Keratinocyte (primary cell): ENCODE measurements around the gene LRRC43. TPM values are rescaled to one million over a fixed set of nuclear protein-coding genes. Genes with fewer than 3 reads are reported as not detected.
A peak's percentile ranks its signal among the peaks of the same experiment; 100 is the strongest.

Experiments
- DNase-seq: peaks from one replicate; pipeline ENCODE4 v3.0.0-alpha.2; 2011; ENCODE audit warnings: low read depth, missing footprints, low spot score
- FAIRE-seq: peaks from 2 replicates; lab custom pipeline; 2011; peaks lifted over from hg19 to GRCh38; lab: Jason Lieb, UNC
- H2AFZ ChIP-seq: 2 replicates; pipeline ENCODE4 v1.6.0; 2012; ENCODE audit warnings: low read length, control low read depth, inconsistent platforms; ENCODE audit not compliant: control insufficient read depth
- H3K27ac ChIP-seq: 2 replicates; pipeline ENCODE4 v1.5.1; 2011; ENCODE audit warnings: low read length; ENCODE audit not compliant: control insufficient read depth, insufficient read depth
- H3K27me3 ChIP-seq: 3 replicates; pipeline ENCODE4 v1.6.0; 2011; ENCODE audit warnings: low read length; ENCODE audit not compliant: control insufficient read depth, insufficient read depth; ENCODE audit errors: extremely low read depth
- H3K36me3 ChIP-seq, 2 experiments: 2 replicates in 1 of 2; 3 replicates in 1 of 2; pipeline ENCODE4 v1.5.1; 2011; ENCODE audit warnings: low read length in 2 of 2, mild to moderate bottlenecking in 1 of 2; ENCODE audit not compliant: control insufficient read depth in 2 of 2, insufficient read depth in 2 of 2; ENCODE audit errors: extremely low read depth in 1 of 2
- H3K4me1 ChIP-seq: 3 replicates; pipeline ENCODE4 v1.5.1; 2011; ENCODE audit warnings: low read length; ENCODE audit not compliant: control insufficient read depth, insufficient read depth; ENCODE audit errors: extremely low read depth
- H3K4me2 ChIP-seq: 3 replicates; pipeline ENCODE4 v1.6.0; 2011; ENCODE audit warnings: low read depth, low read length; ENCODE audit not compliant: control insufficient read depth, insufficient read depth; ENCODE audit errors: extremely low read depth
- H3K4me3 ChIP-seq, 3 experiments: fragments of 200-600 bp in 1 of 3; sonication (generic) in 1 of 3; 2 replicates in 2 of 3; 3 replicates in 1 of 3; pipeline ENCODE4 v1.5.1; 2011 to 2016; ENCODE audit warnings: low read length in 3 of 3, mild to moderate bottlenecking in 3 of 3, control low read depth in 2 of 3, inconsistent platforms in 1 of 3, low read depth in 1 of 3, mixed read lengths in 1 of 3, mixed run types in 1 of 3, moderate library complexity in 1 of 3; ENCODE audit not compliant: control insufficient read depth in 2 of 3, insufficient read depth in 2 of 3; ENCODE audit errors: extremely low read depth in 1 of 3
- H3K79me2 ChIP-seq: 2 replicates; pipeline ENCODE4 v1.6.0; 2012; ENCODE audit warnings: low read length; ENCODE audit not compliant: control insufficient read depth, insufficient read depth
- H3K9ac ChIP-seq: 3 replicates; pipeline ENCODE4 v1.6.0; 2011; ENCODE audit warnings: low read length; ENCODE audit not compliant: control insufficient read depth, insufficient read depth; ENCODE audit errors: extremely low read depth
- H3K9me1 ChIP-seq: 3 replicates; pipeline ENCODE4 v1.6.0; 2011; ENCODE audit warnings: low read length; ENCODE audit not compliant: control insufficient read depth, insufficient read depth; ENCODE audit errors: extremely low read depth
- H3K9me3 ChIP-seq: 2 replicates; pipeline ENCODE4 v1.5.1; 2012; ENCODE audit warnings: low read depth, low read length; ENCODE audit not compliant: control insufficient read depth
- H4K20me1 ChIP-seq: 3 replicates; pipeline ENCODE4 v1.6.0; 2011; ENCODE audit warnings: low read length; ENCODE audit not compliant: control insufficient read depth, insufficient read depth; ENCODE audit errors: extremely low read depth
- CTCF ChIP-seq, 3 experiments: IDR thresholded peaks in 1 of 3; conservative IDR thresholded peaks in 1 of 3; optimal IDR thresholded peaks in 1 of 3; 2 replicates in 2 of 3; 3 replicates in 1 of 3; pipeline versions ENCODE3 to v1.5.1; 2011; ENCODE audit warnings: low read length in 3 of 3, mild to moderate bottlenecking in 3 of 3, moderate library complexity in 2 of 3, control low read depth in 1 of 3, inconsistent platforms in 1 of 3; ENCODE audit not compliant: insufficient read depth in 2 of 3; ENCODE audit errors: extremely low read depth in 1 of 3
- EZH2 ChIP-seq: IDR thresholded peaks from one replicate; pipeline ENCODE4 v1.6.1; 2012; ENCODE audit warnings: inconsistent platforms, mild to moderate bottlenecking, low read length, moderate library complexity
- dilution Hi-C: fragments of 300-500 bp; cut with MboI; formaldehyde crosslinking; loops from one replicate; pipeline ENCODE4 v1.7.0; 2020; ENCODE audit warnings: low sequenced_read_pairs; ENCODE audit not compliant: extremely low pct_ligation_motif_present
- polyA plus RNA-seq, 5 experiments: library from polyadenylated mRNA; depleted of rRNA in 3 of 5; stranded (reverse) in 3 of 5; stranded (forward) in 1 of 5; unstranded in 1 of 5; fragments of >200 nt; gene quantifications; 1 replicate in 1 of 5; 2 replicates in 3 of 5; 3 replicates in 1 of 5; pipeline versions ENCODE4 v1.2.1 to v1.2.3, GENCODE V29; 2011 to 2012; ENCODE audit warnings: missing spikeins in 2 of 5, low read depth in 1 of 5, low replicate concordance in 1 of 5

The LRRC43 gene
- polyA plus RNA-seq, 1 donor (not counting 4 experiments of a cell fraction or from before 2014, with no cell fraction given), result 0.45 TPM

- peaks cover 39% of the 10 kb centered on the region for H3K79me2 ChIP-seq
- no peaks in the 10 kb centered on the region for H3K27me3 ChIP-seq
- H3K9ac ChIP-seq, result no peak overlapping the region
- peak overlapping the region; percentile 75 for H2AFZ ChIP-seq
- peaks cover 16% of the 10 kb centered on the region for H3K4me1 ChIP-seq
- no peak overlapping the region for H3K27ac ChIP-seq
- H3K9me3 ChIP-seq, result no peaks in the 10 kb centered on the region
- H3K9me1 ChIP-seq, result peaks cover 3% of the 10 kb centered on the region
- FAIRE-seq (no peak), DNase-seq (no peak)
- peak overlapping the region; percentile 86 for H3K4me2 ChIP-seq
- H3K36me3 ChIP-seq, result peaks cover 10 to 11% of the 10 kb centered on the region in 2 experiments
- dilution Hi-C loops, result no loop called here
- peak overlapping the region in 2 of 3 experiments; percentile 32 to 61 for H3K4me3 ChIP-seq
- no peak for TF ChIP-seq EZH2
- TF ChIP-seq CTCF (optimal IDR thresholded peaks at IDR 0.05 in 1 of 3, IDR thresholded peaks at IDR 0.05 in 1 of 3, conservative IDR thresholded peaks at IDR 0.05 in 1 of 3; ENCODE audit: extremely low read depth in 1 of 3, insufficient read depth in 2 of 3, low read length in 3 of 3), result peak in 1 of 3 experiments; percentile 16
- peaks cover 3% of the 10 kb centered on the region for H4K20me1 ChIP-seq
Observed at GRCh38 chr12:122226366-122227125, 43.6 kb downstream of the LRRC43 start.

GRCh38 chr12:122227341-122227740, 44.4 kb downstream of the LRRC43 start:
- Histone ChIP-seq H3K79me2 (peaks cover 33% of the 10 kb centered on the region), H3K9me3 (no peaks in the 10 kb centered on the region), H2AFZ (no peak overlapping the region), H3K9me1 (peaks cover 3% of the 10 kb centered on the region), H3K4me1 (peaks cover 16% of the 10 kb centered on the region), H4K20me1 (no peaks in the 10 kb centered on the region), H3K4me2 (no peak overlapping the region), H3K27ac (no peak overlapping the region), H3K27me3 (no peaks in the 10 kb centered on the region), H3K4me3 (no peak overlapping the region), H3K9ac (no peak overlapping the region), H3K36me3 (peaks cover 10 to 11% of the 10 kb centered on the region in 2 experiments)
- TF ChIP-seq EZH2 (no peak), CTCF (optimal IDR thresholded peaks at IDR 0.05 in 1 of 3, IDR thresholded peaks at IDR 0.05 in 1 of 3, conservative IDR thresholded peaks at IDR 0.05 in 1 of 3; ENCODE audit: extremely low read depth in 1 of 3, insufficient read depth in 2 of 3, low read length in 3 of 3) (no peak)
- dilution Hi-C loops, result no loop called here
- DNase-seq (no peak), FAIRE-seq (no peak)
